Ascending aorta (tissue), 2 donors: Measurements from ENCODE around the gene SHLD2. TPM values are rescaled to one million over a fixed set of nuclear protein-coding genes. Genes with fewer than 3 reads are reported as not detected.
"Not testable (repeated sequence)": the region's sequence is repeated elsewhere in the genome, so short reads cannot be mapped to it uniquely, and the experiment has no call there.

Source experiments
- DNase-seq, 2 donors: peaks; one replicate each; pipeline ENCODE4 v3.0.0-alpha.2; 2019; ENCODE audit warnings: low spot score in 2 of 2
- H3K27ac ChIP-seq, 2 donors: fragments of 200-600 bp; sonication (generic); one replicate each; pipeline ENCODE4 v1.5.1; 2016 to 2017; ENCODE audit warnings: mild to moderate bottlenecking in 1 of 2
- H3K27me3 ChIP-seq: fragments of 200-600 bp; sonication (generic); one replicate; pipeline ENCODE4 v1.5.1; 2017
- H3K36me3 ChIP-seq, 2 donors: fragments of 200-600 bp; sonication (generic); one replicate each; pipeline ENCODE4 v1.5.1; 2016
- H3K4me1 ChIP-seq, 2 donors: fragments of 200-600 bp; sonication (generic); one replicate each; pipeline ENCODE4 v1.5.1; 2016 to 2017; ENCODE audit warnings: mild to moderate bottlenecking in 1 of 2
- H3K4me3 ChIP-seq, 2 donors: fragments of 200-600 bp; sonication (generic); one replicate each; pipeline ENCODE4 v1.5.1; 2016 to 2017; ENCODE audit warnings: mild to moderate bottlenecking in 1 of 2
- H3K9me3 ChIP-seq, 2 donors: fragments of 200-600 bp; sonication (generic); one replicate each; pipeline ENCODE4 v1.5.1; 2016
- CTCF ChIP-seq, 3 experiments: fragments of 200-600 bp in 2 of 3; fragments of 450-650 bp in 1 of 3; sonication (generic) in 2 of 3; IDR thresholded peaks; one replicate each; pipeline ENCODE4 v1.5.1; 2016 to 2019; ENCODE audit warnings: antibody characterized with exemption in 3 of 3, mild to moderate bottlenecking in 1 of 3, moderate library complexity in 1 of 3
- intact Hi-C: fragments of 100-400 bp; cut with DNase I; formaldehyde crosslinking; loops from one replicate; pipeline ENCODE4 v1.15.1; 2023
- total RNA-seq: library from RNA; depleted of rRNA; stranded (reverse); fragments of >200 nt; gene quantifications from one replicate; pipeline ENCODE4 v1.1.0, GENCODE V29; 2016

Gene SHLD2
- total RNA-seq, 1 donor from 2014 or later, result 19.7 TPM

- TF ChIP-seq CTCF (IDR thresholded peaks at IDR 0.05), result peak in 1 of 3 experiments; percentile 33
- intact Hi-C loops, H3K36me3 ChIP-seq, H3K4me3 ChIP-seq, H3K4me1 ChIP-seq, H3K27ac ChIP-seq, H3K9me3 ChIP-seq, DNase-seq, H3K27me3 ChIP-seq: not testable (repeated sequence)
Observed at GRCh38 chr10:87149020-87149609, 54.1 kb downstream of the SHLD2 start.

- H3K36me3 ChIP-seq, H3K4me3 ChIP-seq, DNase-seq, H3K4me1 ChIP-seq, H3K9me3 ChIP-seq, intact Hi-C loops, H3K27me3 ChIP-seq, H3K27ac ChIP-seq: not testable (repeated sequence)
Observed at GRCh38 chr10:87151516-87151915, 56.5 kb downstream of the SHLD2 start.

- intact Hi-C loops, H3K27me3 ChIP-seq, H3K36me3 ChIP-seq, H3K9me3 ChIP-seq, H3K4me3 ChIP-seq, H3K27ac ChIP-seq, H3K4me1 ChIP-seq, DNase-seq: not testable (repeated sequence)
Observed at GRCh38 chr10:87156841-87157240, 61.8 kb downstream of the SHLD2 start.

- H3K27ac ChIP-seq, intact Hi-C loops, DNase-seq, H3K27me3 ChIP-seq, H3K4me1 ChIP-seq, H3K9me3 ChIP-seq, H3K36me3 ChIP-seq, H3K4me3 ChIP-seq: not testable (repeated sequence)
Observed at GRCh38 chr10:87157821-87158220, 62.8 kb downstream of the SHLD2 start.

- H3K9me3 ChIP-seq, H3K4me3 ChIP-seq, DNase-seq, H3K27ac ChIP-seq, intact Hi-C loops, H3K4me1 ChIP-seq, H3K36me3 ChIP-seq, H3K27me3 ChIP-seq: not testable (repeated sequence)
Observed at GRCh38 chr10:87162703-87163293, 67.8 kb downstream of the SHLD2 start.

- intact Hi-C loops, H3K27me3 ChIP-seq, H3K36me3 ChIP-seq, H3K4me3 ChIP-seq, DNase-seq, H3K9me3 ChIP-seq, H3K4me1 ChIP-seq, H3K27ac ChIP-seq: not testable (repeated sequence)
Observed at GRCh38 chr10:87163414-87163813, 68.4 kb downstream of the SHLD2 start.

- H3K27ac ChIP-seq, H3K9me3 ChIP-seq, intact Hi-C loops, H3K4me1 ChIP-seq, DNase-seq, H3K4me3 ChIP-seq, H3K36me3 ChIP-seq, H3K27me3 ChIP-seq: not testable (repeated sequence)
Observed at GRCh38 chr10:87169857-87170256, 74.9 kb downstream of the SHLD2 start.

GRCh38 chr10:87170705-87171104, 75.7 kb downstream of the SHLD2 start:
- H3K4me1 ChIP-seq, DNase-seq, H3K4me3 ChIP-seq, intact Hi-C loops, H3K27ac ChIP-seq, H3K9me3 ChIP-seq, H3K36me3 ChIP-seq, H3K27me3 ChIP-seq: not testable (repeated sequence)

GRCh38 chr10:87171670-87172069, 76.7 kb downstream of the SHLD2 start:
- H3K27ac ChIP-seq, H3K9me3 ChIP-seq, H3K36me3 ChIP-seq, H3K4me3 ChIP-seq, DNase-seq, H3K27me3 ChIP-seq, intact Hi-C loops, H3K4me1 ChIP-seq: not testable (repeated sequence)

- H3K27me3 ChIP-seq, H3K4me1 ChIP-seq, H3K9me3 ChIP-seq, DNase-seq, intact Hi-C loops, H3K36me3 ChIP-seq, H3K27ac ChIP-seq, H3K4me3 ChIP-seq: not testable (repeated sequence)
Observed at GRCh38 chr10:87172178-87172577, 77.2 kb downstream of the SHLD2 start.

GRCh38 chr10:87177587-87177986, 82.6 kb downstream of the SHLD2 start:
- H3K9me3 ChIP-seq, H3K27me3 ChIP-seq, intact Hi-C loops, H3K4me3 ChIP-seq, H3K4me1 ChIP-seq, DNase-seq, H3K36me3 ChIP-seq, H3K27ac ChIP-seq: not testable (repeated sequence)

- H3K4me1 ChIP-seq, intact Hi-C loops, DNase-seq, H3K27ac ChIP-seq, H3K4me3 ChIP-seq, H3K27me3 ChIP-seq, H3K9me3 ChIP-seq: not testable (repeated sequence)
- H3K36me3 ChIP-seq, result peaks cover 3 to 16% of the 10 kb centered on the region in 2 donors
Observed at GRCh38 chr10:87184421-87184820, 89.4 kb downstream of the SHLD2 start.

- intact Hi-C loops, H3K4me1 ChIP-seq, DNase-seq, H3K4me3 ChIP-seq, H3K27me3 ChIP-seq, H3K27ac ChIP-seq, H3K9me3 ChIP-seq: not testable (repeated sequence)
- peaks cover 3 to 16% of the 10 kb centered on the region in 2 donors for H3K36me3 ChIP-seq
Observed at GRCh38 chr10:87186016-87186415, 91.0 kb downstream of the SHLD2 start.

- intact Hi-C loops, H3K27ac ChIP-seq, H3K9me3 ChIP-seq, H3K27me3 ChIP-seq, H3K4me3 ChIP-seq, H3K4me1 ChIP-seq, DNase-seq: not testable (repeated sequence)
- H3K36me3 ChIP-seq, result peaks cover 3 to 13% of the 10 kb centered on the region in 2 donors
Observed at GRCh38 chr10:87187573-87187972, 92.6 kb downstream of the SHLD2 start.
